Liver (tissue), 3 donors: ENCODE results near the gene KRIT1.

Experiments
- EGR1 ChIP-seq, 2 donors: IDR thresholded peaks; 2 replicates each; pipeline ENCODE4 v1.6.1; 2016 to 2018; ENCODE audit warnings: antibody characterized with exemption in 2 of 2, low read depth in 2 of 2
- RXRA ChIP-seq, 2 donors: IDR thresholded peaks; 2 replicates each; pipeline ENCODE4 v1.6.1; 2017 to 2018; ENCODE audit warnings: antibody characterized with exemption in 2 of 2, mild to moderate bottlenecking in 1 of 2
- YY1 ChIP-seq: IDR thresholded peaks from 2 replicates; pipeline ENCODE4 v1.6.1; 2016; ENCODE audit warnings: antibody characterized with exemption, mild to moderate bottlenecking
- TF ChIP-seq, protein P1 (sequence below): IDR thresholded peaks from 2 replicates; pipeline ENCODE4 v1.6.1; 2016; ENCODE audit warnings: antibody characterized with exemption, mild to moderate bottlenecking
- TF ChIP-seq, protein P2 (sequence below): fragments of 150-350 bp; IDR thresholded peaks from 2 replicates; pipeline ENCODE4 v1.5.1; 2017; ENCODE audit warnings: improper control_type of control experiment, low read depth, low read length; ENCODE audit not compliant: missing input control
- TF ChIP-seq, protein P3 (sequence below): IDR thresholded peaks from 2 replicates; pipeline ENCODE4 v1.6.1; 2016; ENCODE audit warnings: antibody characterized with exemption
- TF ChIP-seq, protein P4 (sequence below): IDR thresholded peaks from 2 replicates; pipeline ENCODE4 v1.6.1; 2016; ENCODE audit warnings: antibody characterized with exemption
- donor health status: healthy.
- donor health status: healthy.

DNA sequence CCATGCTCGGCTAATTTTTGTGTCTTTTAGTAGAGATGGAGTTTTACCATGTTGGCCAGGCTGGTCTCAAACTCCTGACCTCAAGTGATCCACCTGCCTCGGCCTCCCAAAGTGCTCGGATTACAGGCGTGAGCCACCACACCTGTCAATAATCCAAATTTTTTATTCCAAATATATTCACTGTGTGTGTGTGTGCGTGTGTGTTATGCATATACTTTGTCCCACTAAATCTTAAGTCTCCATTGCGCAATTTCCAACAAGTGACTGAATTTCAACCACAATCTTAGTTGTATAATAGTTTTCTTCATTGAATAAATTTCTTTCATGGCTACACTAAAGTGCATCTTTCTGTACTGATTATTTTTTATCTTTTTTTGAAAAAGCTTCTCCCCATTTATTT is 2.7 kb downstream of the KRIT1 start:
- TF ChIP-seq EGR1 (IDR thresholded peaks at IDR 0.05; ENCODE audit: low read depth in 2 of 2) (no peak), YY1 (no peak), RXRA (IDR thresholded peaks at IDR 0.05) (no peak)
- TF ChIP-seq, protein P1, sequence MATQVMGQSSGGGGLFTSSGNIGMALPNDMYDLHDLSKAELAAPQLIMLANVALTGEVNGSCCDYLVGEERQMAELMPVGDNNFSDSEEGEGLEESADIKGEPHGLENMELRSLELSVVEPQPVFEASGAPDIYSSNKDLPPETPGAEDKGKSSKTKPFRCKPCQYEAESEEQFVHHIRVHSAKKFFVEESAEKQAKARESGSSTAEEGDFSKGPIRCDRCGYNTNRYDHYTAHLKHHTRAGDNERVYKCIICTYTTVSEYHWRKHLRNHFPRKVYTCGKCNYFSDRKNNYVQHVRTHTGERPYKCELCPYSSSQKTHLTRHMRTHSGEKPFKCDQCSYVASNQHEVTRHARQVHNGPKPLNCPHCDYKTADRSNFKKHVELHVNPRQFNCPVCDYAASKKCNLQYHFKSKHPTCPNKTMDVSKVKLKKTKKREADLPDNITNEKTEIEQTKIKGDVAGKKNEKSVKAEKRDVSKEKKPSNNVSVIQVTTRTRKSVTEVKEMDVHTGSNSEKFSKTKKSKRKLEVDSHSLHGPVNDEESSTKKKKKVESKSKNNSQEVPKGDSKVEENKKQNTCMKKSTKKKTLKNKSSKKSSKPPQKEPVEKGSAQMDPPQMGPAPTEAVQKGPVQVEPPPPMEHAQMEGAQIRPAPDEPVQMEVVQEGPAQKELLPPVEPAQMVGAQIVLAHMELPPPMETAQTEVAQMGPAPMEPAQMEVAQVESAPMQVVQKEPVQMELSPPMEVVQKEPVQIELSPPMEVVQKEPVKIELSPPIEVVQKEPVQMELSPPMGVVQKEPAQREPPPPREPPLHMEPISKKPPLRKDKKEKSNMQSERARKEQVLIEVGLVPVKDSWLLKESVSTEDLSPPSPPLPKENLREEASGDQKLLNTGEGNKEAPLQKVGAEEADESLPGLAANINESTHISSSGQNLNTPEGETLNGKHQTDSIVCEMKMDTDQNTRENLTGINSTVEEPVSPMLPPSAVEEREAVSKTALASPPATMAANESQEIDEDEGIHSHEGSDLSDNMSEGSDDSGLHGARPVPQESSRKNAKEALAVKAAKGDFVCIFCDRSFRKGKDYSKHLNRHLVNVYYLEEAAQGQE = no peak
- TF ChIP-seq, protein P2, sequence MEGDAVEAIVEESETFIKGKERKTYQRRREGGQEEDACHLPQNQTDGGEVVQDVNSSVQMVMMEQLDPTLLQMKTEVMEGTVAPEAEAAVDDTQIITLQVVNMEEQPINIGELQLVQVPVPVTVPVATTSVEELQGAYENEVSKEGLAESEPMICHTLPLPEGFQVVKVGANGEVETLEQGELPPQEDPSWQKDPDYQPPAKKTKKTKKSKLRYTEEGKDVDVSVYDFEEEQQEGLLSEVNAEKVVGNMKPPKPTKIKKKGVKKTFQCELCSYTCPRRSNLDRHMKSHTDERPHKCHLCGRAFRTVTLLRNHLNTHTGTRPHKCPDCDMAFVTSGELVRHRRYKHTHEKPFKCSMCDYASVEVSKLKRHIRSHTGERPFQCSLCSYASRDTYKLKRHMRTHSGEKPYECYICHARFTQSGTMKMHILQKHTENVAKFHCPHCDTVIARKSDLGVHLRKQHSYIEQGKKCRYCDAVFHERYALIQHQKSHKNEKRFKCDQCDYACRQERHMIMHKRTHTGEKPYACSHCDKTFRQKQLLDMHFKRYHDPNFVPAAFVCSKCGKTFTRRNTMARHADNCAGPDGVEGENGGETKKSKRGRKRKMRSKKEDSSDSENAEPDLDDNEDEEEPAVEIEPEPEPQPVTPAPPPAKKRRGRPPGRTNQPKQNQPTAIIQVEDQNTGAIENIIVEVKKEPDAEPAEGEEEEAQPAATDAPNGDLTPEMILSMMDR = no peak
- TF ChIP-seq, protein P3, sequence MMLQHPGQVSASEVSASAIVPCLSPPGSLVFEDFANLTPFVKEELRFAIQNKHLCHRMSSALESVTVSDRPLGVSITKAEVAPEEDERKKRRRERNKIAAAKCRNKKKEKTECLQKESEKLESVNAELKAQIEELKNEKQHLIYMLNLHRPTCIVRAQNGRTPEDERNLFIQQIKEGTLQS = no peak
- TF ChIP-seq, protein P4, sequence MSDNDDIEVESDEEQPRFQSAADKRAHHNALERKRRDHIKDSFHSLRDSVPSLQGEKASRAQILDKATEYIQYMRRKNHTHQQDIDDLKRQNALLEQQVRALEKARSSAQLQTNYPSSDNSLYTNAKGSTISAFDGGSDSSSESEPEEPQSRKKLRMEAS = no peak
